Effector memory CD4-positive, alpha-beta T cell (primary cell): Measurements from ENCODE around the gene EYA4.

Source experiments
- DNase-seq, 3 donors: peaks; one replicate each; pipeline ENCODE4 v3.0.0-alpha.2; 2020
- H3K27ac ChIP-seq: 2 replicates; pipeline ENCODE4 v1.7.0; 2013; ENCODE audit warnings: mild to moderate bottlenecking, low read length, moderate library complexity; ENCODE audit not compliant: insufficient read depth, poor library complexity, severe bottlenecking
- H3K27me3 ChIP-seq: replicated peaks from 2 replicates; pipeline ENCODE4 v1.7.0; 2013; ENCODE audit warnings: mild to moderate bottlenecking, low read length; ENCODE audit not compliant: insufficient read depth, control insufficient read depth, poor library complexity, severe bottlenecking
- H3K36me3 ChIP-seq: 2 replicates; pipeline ENCODE4 v1.7.0; 2013; ENCODE audit warnings: mild to moderate bottlenecking, low read length, moderate library complexity; ENCODE audit not compliant: control insufficient read depth, insufficient read depth
- H3K4me1 ChIP-seq: 2 replicates; pipeline ENCODE4 v1.7.0; 2013; ENCODE audit warnings: low read length, mild to moderate bottlenecking; ENCODE audit not compliant: control insufficient read depth, insufficient read depth, poor library complexity, severe bottlenecking
- H3K4me3 ChIP-seq: 2 replicates; pipeline ENCODE4 v1.7.0; 2013; ENCODE audit warnings: low read length, low read depth, mild to moderate bottlenecking; ENCODE audit not compliant: insufficient read depth, poor library complexity, severe bottlenecking
- H3K9me3 ChIP-seq: 2 replicates; pipeline ENCODE4 v1.7.0; 2013; ENCODE audit warnings: mild to moderate bottlenecking, low read length, moderate library complexity; ENCODE audit not compliant: control insufficient read depth

EYA4 gene

DNA sequence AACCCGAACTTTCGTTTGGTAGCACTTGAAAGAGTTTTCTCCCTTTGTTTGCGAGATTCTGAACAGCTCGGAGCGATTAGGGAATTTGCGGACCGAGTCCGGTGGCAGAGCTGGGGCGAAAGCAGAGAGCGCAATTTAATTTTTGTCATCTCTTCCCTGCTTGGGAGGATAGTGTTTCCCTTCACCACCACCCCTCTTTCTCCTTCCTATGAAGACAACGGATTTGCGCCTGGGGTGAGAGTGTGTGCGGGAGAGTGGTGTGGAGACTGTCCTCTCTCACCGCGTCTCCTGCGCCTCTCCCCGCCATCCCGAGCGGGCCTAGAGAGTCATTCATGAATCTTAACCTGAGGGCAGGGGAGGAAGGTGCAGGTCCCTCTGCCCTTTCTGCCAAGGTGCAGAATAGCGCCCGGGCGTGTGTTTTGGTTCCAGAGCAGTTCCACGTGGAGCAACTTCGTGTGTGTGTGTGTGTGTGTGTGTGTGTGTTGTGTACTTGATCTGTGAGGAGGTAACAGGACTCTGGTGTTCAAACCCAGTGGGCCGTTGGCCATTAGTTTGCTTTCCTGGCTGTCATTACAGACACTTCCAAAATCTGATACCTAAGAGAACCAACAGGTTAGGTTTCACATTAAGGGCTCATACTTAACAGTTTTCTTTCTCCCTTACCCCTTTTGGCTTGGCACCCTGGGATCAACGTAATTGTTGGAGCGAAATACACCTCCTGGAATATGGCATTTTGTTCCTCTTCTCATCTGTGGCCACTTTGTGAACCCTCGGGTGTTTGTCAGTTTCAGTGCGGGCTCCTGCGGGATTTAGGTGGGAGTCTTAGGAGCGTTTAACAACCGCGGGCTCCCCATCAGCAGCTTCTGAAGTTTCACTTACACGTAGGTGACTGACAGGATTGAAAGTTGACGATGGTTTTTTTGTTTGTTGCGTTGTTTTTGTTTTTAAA, 1.8 kb downstream of the EYA4 start:
- H3K4me3 ChIP-seq: no peak overlapping the region
- no peaks in the 10 kb centered on the region for H3K4me1 ChIP-seq
- no peak for DNase-seq
- H3K27me3 ChIP-seq: peaks cover 20% of the 10 kb centered on the region
- no peak overlapping the region for H3K27ac ChIP-seq
- no peaks in the 10 kb centered on the region for H3K36me3 ChIP-seq
- no peaks in the 10 kb centered on the region for H3K9me3 ChIP-seq

GRCh38 chr6:133243723-133244305, 2.7 kb downstream of the EYA4 start:
- H3K27me3 ChIP-seq: peaks cover 20% of the 10 kb centered on the region
- no peak overlapping the region for H3K27ac ChIP-seq
- H3K36me3 ChIP-seq: no peaks in the 10 kb centered on the region
- no peaks in the 10 kb centered on the region for H3K9me3 ChIP-seq
- no peak overlapping the region for H3K4me3 ChIP-seq
- H3K4me1 ChIP-seq: no peaks in the 10 kb centered on the region
- DNase-seq: no peak

GRCh38 chr6:133244519-133244918, 3.4 kb downstream of the EYA4 start:
- no peak for DNase-seq
- H3K36me3 ChIP-seq: no peaks in the 10 kb centered on the region
- no peak overlapping the region for H3K27ac ChIP-seq
- no peaks in the 10 kb centered on the region for H3K4me1 ChIP-seq
- H3K27me3 ChIP-seq: peaks cover 20% of the 10 kb centered on the region
- no peak overlapping the region for H3K4me3 ChIP-seq
- no peaks in the 10 kb centered on the region for H3K9me3 ChIP-seq

- H3K4me3 ChIP-seq: no peak overlapping the region
- no peaks in the 10 kb centered on the region for H3K4me1 ChIP-seq
- H3K9me3 ChIP-seq: no peaks in the 10 kb centered on the region
- no peak for DNase-seq
- peaks cover 20% of the 10 kb centered on the region for H3K27me3 ChIP-seq
- H3K36me3 ChIP-seq: no peaks in the 10 kb centered on the region
- H3K27ac ChIP-seq: no peak overlapping the region
Observed at GRCh38 chr6:133245007-133245406, 3.9 kb downstream of the EYA4 start.

DNA sequence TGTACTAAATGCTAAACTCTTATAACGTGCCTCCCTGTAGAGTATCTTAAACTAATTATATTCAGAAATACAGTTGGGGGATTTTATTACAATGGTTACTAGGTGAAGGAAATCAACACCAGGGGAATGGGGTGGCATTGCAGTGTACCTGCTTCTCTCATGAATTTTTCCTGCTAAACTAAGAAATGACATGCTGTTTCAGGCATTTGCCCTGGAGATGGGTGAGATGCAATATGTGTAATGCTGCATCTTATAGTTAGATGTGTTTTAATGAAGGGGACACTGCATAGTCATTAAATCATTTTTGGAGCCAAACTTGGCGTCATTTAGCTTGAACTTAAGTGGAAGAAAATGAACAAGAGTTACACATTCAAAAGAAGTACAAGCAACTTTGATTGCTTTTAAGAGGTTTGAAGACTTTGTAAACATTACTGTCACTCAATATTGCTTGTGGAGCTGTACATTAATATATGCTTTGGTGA, 4.3 kb downstream of the EYA4 start:
- Histone ChIP-seq H3K36me3 (no peaks in the 10 kb centered on the region), H3K4me1 (no peaks in the 10 kb centered on the region), H3K27ac (no peak overlapping the region), H3K9me3 (no peaks in the 10 kb centered on the region), H3K4me3 (no peak overlapping the region), H3K27me3 (peaks cover 19% of the 10 kb centered on the region)
- no peak for DNase-seq

- no peaks in the 10 kb centered on the region for H3K4me1 ChIP-seq
- H3K27ac ChIP-seq: no peak overlapping the region
- DNase-seq: no peak
- H3K9me3 ChIP-seq: no peaks in the 10 kb centered on the region
- no peak overlapping the region for H3K4me3 ChIP-seq
- no peaks in the 10 kb centered on the region for H3K36me3 ChIP-seq
- peaks cover 11% of the 10 kb centered on the region for H3K27me3 ChIP-seq
Observed at GRCh38 chr6:133247581-133247980, 6.4 kb downstream of the EYA4 start.

GRCh38 chr6:133248241-133249001, 7.3 kb downstream of the EYA4 start:
- H3K27ac ChIP-seq: no peak overlapping the region
- H3K27me3 ChIP-seq: peaks cover 6% of the 10 kb centered on the region
- DNase-seq: no peak
- no peaks in the 10 kb centered on the region for H3K36me3 ChIP-seq
- no peaks in the 10 kb centered on the region for H3K9me3 ChIP-seq
- no peak overlapping the region for H3K4me3 ChIP-seq
- no peaks in the 10 kb centered on the region for H3K4me1 ChIP-seq

DNA sequence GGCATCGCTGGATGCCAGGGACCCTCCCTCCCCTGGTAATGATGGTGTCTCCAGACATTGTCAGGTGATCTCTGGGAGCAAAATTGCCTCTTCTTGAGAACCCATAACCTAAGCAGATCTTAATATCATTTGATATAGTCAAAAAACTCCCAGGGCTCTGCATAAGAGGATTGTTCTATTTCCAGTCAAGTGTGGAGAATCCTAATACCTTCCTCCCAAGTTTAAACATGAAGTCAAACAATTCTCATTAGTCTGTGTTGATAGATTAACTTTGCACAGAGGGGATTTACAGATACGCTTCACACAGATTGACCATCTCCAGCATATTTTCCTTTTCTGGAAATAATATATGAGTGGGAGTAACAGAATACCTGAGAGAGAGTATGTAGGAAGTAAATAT, 10.5 kb downstream of the EYA4 start:
- Histone ChIP-seq H3K9me3 (no peaks in the 10 kb centered on the region), H3K4me1 (no peaks in the 10 kb centered on the region), H3K36me3 (no peaks in the 10 kb centered on the region), H3K27me3 (no peaks in the 10 kb centered on the region), H3K27ac (no peak overlapping the region), H3K4me3 (no peak overlapping the region)
- no peak for DNase-seq

DNA sequence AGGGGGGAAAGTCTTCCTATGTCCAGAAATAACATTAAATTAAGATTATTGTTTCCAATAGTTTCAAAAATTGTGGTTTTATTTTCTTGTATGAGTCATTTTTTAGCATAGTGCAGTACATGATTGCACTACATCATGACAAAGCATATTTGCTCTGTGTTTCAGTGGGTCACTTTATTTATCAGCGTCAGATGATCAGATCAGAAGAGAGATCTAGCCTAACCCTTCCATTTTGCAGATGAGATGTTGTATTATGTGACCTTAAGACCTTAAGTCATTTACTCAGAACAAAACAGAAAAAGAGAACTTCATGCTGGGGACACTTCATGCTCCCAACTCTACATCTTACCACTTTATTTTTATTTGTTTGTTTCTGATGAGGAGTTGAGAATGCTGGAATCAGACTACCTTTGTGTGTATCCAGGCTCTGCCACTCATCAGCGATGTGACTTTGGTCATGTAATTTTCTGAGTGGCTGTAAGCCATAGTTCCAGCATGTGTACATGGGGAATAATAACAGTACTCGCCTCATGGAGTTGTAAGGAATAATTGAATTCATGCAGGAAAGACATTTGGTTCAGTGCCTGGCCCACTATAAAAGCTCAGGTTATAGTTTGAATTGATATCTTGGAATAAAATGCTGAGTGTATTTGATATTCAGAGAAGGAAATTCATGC, 13.5 kb downstream of the EYA4 start:
- no peak for DNase-seq
- Histone ChIP-seq H3K27me3 (no peaks in the 10 kb centered on the region), H3K36me3 (no peaks in the 10 kb centered on the region), H3K4me3 (no peak overlapping the region), H3K9me3 (no peaks in the 10 kb centered on the region), H3K4me1 (no peaks in the 10 kb centered on the region), H3K27ac (no peak overlapping the region)
